B cell (primary cell): Measurements from ENCODE around the gene VIL1. TPM values are rescaled to one million over a fixed set of nuclear protein-coding genes. Genes with fewer than 3 reads are reported as not detected.

Experiments used
- ATAC-seq: fragments of 200-7000 bp; cut with Tn5 transposase; one replicate; pipeline ENCODE4 v1.10.0; 2021; ENCODE audit warnings: low read depth, mild to moderate bottlenecking, moderate number of reproducible peaks, moderate library complexity
- CTCF ChIA-PET: fragments of 350-600 bp; sonication (Branson Sonifier 250); formaldehyde crosslinking; loops from one replicate; lab custom pipeline; 2021; ENCODE audit warnings: antibody characterized with exemption, inconsistent platforms; lab: Charles Lee
- POLR2A ChIA-PET: fragments of 350-600 bp; sonication (Branson Sonifier 250); formaldehyde crosslinking; loops from one replicate; lab custom pipeline; 2021; ENCODE audit warnings: antibody characterized with exemption; lab: Charles Lee
- DNase-seq: peaks from one replicate; pipeline ENCODE4 v3.0.0; 2013
- H2AFZ ChIP-seq: 2 replicates; pipeline ENCODE4 v1.6.1; 2012; ENCODE audit warnings: mild to moderate bottlenecking, low read depth, low read length; ENCODE audit not compliant: insufficient read depth, poor library complexity, severe bottlenecking
- H3K27ac ChIP-seq, 2 donors: 1 replicate in 1 of 2; 2 replicates in 1 of 2; pipeline ENCODE4 v1.5.1; 2012 to 2013; ENCODE audit warnings: low read length in 2 of 2, mild to moderate bottlenecking in 2 of 2, moderate library complexity in 1 of 2
- H3K27me3 ChIP-seq, 4 experiments: fragments of 200-600 bp in 1 of 4; sonication (generic) in 1 of 4; replicated peaks in 1 of 4; 1 replicate in 2 of 4; 2 replicates in 2 of 4; pipeline versions ENCODE4 v1.6.1 to v1.7.0; 2013 to 2016; ENCODE audit warnings: low read length in 3 of 4, mild to moderate bottlenecking in 2 of 4, mixed read lengths in 1 of 4, moderate library complexity in 1 of 4; ENCODE audit not compliant: insufficient read depth in 4 of 4, control insufficient read depth in 3 of 4; ENCODE audit errors: control extremely low read depth in 1 of 4
- H3K36me3 ChIP-seq, 2 experiments: replicated peaks in 1 of 2; 1 replicate in 1 of 2; 2 replicates in 1 of 2; pipeline versions ENCODE4 v1.6.1 to v1.7.1; 2013; ENCODE audit warnings: low read length in 1 of 2; ENCODE audit not compliant: insufficient read depth in 2 of 2, control insufficient read depth in 1 of 2; ENCODE audit errors: control extremely low read depth in 1 of 2, extremely low read depth in 1 of 2
- H3K4me1 ChIP-seq, 2 donors: fragments of 200-600 bp in 1 of 2; sonication (generic) in 1 of 2; 1 replicate in 1 of 2; 2 replicates in 1 of 2; pipeline versions ENCODE4 v1.5.1 to v1.6.1; 2013 to 2017; ENCODE audit warnings: low read length in 2 of 2; ENCODE audit not compliant: control insufficient read depth in 2 of 2, insufficient read depth in 2 of 2
- H3K4me2 ChIP-seq: replicated peaks from 2 replicates; pipeline ENCODE3; 2012; ENCODE audit warnings: mild to moderate bottlenecking, low read depth, low read length; ENCODE audit not compliant: poor library complexity, severe bottlenecking
- H3K4me3 ChIP-seq, 5 experiments: fragments of 200-600 bp in 1 of 5; sonication (generic) in 1 of 5; 1 replicate in 3 of 5; 2 replicates in 2 of 5; pipeline versions ENCODE4 v1.5.1 to v1.7.0; 2011 to 2016; ENCODE audit warnings: low read length in 4 of 5, mild to moderate bottlenecking in 4 of 5, low read depth in 2 of 5, control low read depth in 1 of 5, moderate library complexity in 1 of 5; ENCODE audit not compliant: insufficient read depth in 1 of 5; ENCODE audit errors: control extremely low read depth in 1 of 5, extremely low read depth in 1 of 5
- H3K79me2 ChIP-seq: fragments of 200-600 bp; sonication (generic); one replicate; pipeline ENCODE4 v1.6.0; 2016; ENCODE audit warnings: low read length; ENCODE audit not compliant: control insufficient read depth, insufficient read depth
- H3K9ac ChIP-seq: fragments of 200-600 bp; sonication (generic); 2 replicates; pipeline ENCODE4 v1.6.1; 2017; ENCODE audit warnings: mild to moderate bottlenecking, low read length, moderate library complexity
- H3K9me3 ChIP-seq, 3 donors: one replicate each; pipeline versions ENCODE4 v1.6.1 to v1.7.1; 2013; ENCODE audit warnings: low read length in 2 of 3; ENCODE audit not compliant: control insufficient read depth in 2 of 3, insufficient read depth in 1 of 3; ENCODE audit errors: control extremely low read depth in 1 of 3
- H4K20me1 ChIP-seq: 2 replicates; pipeline ENCODE4 v1.6.0; 2012; ENCODE audit warnings: mild to moderate bottlenecking, low read length; ENCODE audit not compliant: insufficient read depth, control insufficient read depth, poor library complexity, severe bottlenecking
- H3K27ac Mint-ChIP-seq: one replicate; pipeline ENCODE4 v1.8.0; 2021; ENCODE audit warnings: mixed read lengths
- H3K27me3 Mint-ChIP-seq: one replicate; pipeline ENCODE4 v1.8.0; 2021; ENCODE audit warnings: mixed read lengths
- H3K4me1 Mint-ChIP-seq: one replicate; pipeline ENCODE4 v1.8.0; 2021; ENCODE audit warnings: mixed read lengths
- H3K4me3 Mint-ChIP-seq: one replicate; pipeline ENCODE4 v1.8.0; 2021; ENCODE audit warnings: mixed read lengths
- H3K9me3 Mint-ChIP-seq: one replicate; pipeline ENCODE4 v1.8.0; 2022; ENCODE audit warnings: mixed read lengths; ENCODE audit not compliant: insufficient read depth
- EZH2 ChIP-seq: IDR thresholded peaks from 2 replicates; pipeline ENCODE4 v1.6.1; 2012; ENCODE audit warnings: borderline replicate concordance, low read depth, mild to moderate bottlenecking, moderate library complexity, low read length; ENCODE audit not compliant: insufficient read depth, poor library complexity, severe bottlenecking
- WGBS: methylation state at CpG from one replicate; pipeline ENCODE4 v1.1.5; 2013; ENCODE audit warnings: missing lambda C conversion rate; ENCODE audit not compliant: insufficient coverage; 5-methylcytosine and 5-hydroxymethylcytosine counted together
- intact Hi-C: fragments of 100-400 bp; cut with micrococcal nuclease; formaldehyde crosslinking; loops from one replicate; pipeline ENCODE4 v1.10.0; 2022
- polyA plus RNA-seq: library from polyadenylated mRNA; depleted of rRNA; stranded (reverse); fragments of >200 nt; gene quantifications from 2 replicates; pipeline ENCODE4 v1.2.3, GENCODE V29; 2012
- total RNA-seq, 2 donors: library from RNA; stranded (reverse); fragments of 120-200 nt in 1 of 2; gene quantifications; 1 replicate in 1 of 2; 2 replicates in 1 of 2; pipeline versions ENCODE4 v1.2.3 to v1.2.4, GENCODE V29; 2013 to 2022
- TF ChIP-seq, protein P1 (sequence below): fragments of 200-600 bp; IDR thresholded peaks from one replicate; pipeline ENCODE4 v1.8.0; 2022; ENCODE audit warnings: antibody characterized with exemption, mild to moderate bottlenecking

VIL1 gene
- total and polyA plus RNA-seq, 2 donors (not counting 1 experiment from before 2014, with no cell fraction given): not detected

DNA sequence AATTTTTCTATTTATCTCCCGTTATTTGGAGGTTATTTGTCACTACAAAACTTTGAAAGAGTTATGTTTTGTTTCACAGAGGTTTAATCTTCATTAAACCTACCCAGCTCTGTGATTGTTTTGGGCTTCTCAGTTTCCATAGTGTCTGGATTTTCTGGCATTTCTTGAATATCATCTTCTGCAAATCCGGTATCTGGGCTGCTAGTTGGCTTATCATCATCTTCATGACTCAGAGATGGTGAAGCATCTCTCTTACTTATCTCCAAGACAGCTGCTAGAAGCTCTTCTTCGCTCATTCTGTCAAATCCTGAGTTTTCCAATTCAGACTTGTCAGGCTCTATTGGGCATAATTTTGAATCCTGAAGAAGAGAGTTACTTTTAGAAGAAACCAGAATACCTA lies 55.6 kb downstream of the VIL1 start:
- intact Hi-C loops: no loop called here
- no peaks in the 10 kb centered on the region for H3K9me3 ChIP-seq
- H2AFZ ChIP-seq: no peak overlapping the region
- no peak for ATAC-seq
- H3K27me3 Mint-ChIP-seq: no peaks in the 10 kb centered on the region
- H4K20me1 ChIP-seq: no peaks in the 10 kb centered on the region
- H3K4me3 Mint-ChIP-seq: no peak overlapping the region
- no peak overlapping the region for H3K4me2 ChIP-seq
- H3K27ac Mint-ChIP-seq: no peak overlapping the region
- no peaks in the 10 kb centered on the region for H3K79me2 ChIP-seq
- ChIA-PET CTCF (interaction anchor here (1.2 kb wide), 1 partner anchor 11 kb away, joined by 3 read pairs; no protein-coding TSS in a partner anchor), POLR2A (no interaction called here)
- no peaks in the 10 kb centered on the region for H3K27me3 ChIP-seq
- no peak overlapping the region for H3K9ac ChIP-seq
- H3K4me3 ChIP-seq: no peak overlapping the region
- H3K27ac ChIP-seq: no peak overlapping the region
- no peaks in the 10 kb centered on the region for H3K9me3 Mint-ChIP-seq
- peaks cover 13 to 16% of the 10 kb centered on the region in 2 experiments for H3K36me3 ChIP-seq
- TF ChIP-seq, protein P1, sequence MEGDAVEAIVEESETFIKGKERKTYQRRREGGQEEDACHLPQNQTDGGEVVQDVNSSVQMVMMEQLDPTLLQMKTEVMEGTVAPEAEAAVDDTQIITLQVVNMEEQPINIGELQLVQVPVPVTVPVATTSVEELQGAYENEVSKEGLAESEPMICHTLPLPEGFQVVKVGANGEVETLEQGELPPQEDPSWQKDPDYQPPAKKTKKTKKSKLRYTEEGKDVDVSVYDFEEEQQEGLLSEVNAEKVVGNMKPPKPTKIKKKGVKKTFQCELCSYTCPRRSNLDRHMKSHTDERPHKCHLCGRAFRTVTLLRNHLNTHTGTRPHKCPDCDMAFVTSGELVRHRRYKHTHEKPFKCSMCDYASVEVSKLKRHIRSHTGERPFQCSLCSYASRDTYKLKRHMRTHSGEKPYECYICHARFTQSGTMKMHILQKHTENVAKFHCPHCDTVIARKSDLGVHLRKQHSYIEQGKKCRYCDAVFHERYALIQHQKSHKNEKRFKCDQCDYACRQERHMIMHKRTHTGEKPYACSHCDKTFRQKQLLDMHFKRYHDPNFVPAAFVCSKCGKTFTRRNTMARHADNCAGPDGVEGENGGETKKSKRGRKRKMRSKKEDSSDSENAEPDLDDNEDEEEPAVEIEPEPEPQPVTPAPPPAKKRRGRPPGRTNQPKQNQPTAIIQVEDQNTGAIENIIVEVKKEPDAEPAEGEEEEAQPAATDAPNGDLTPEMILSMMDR: no peak
- no peak for TF ChIP-seq EZH2
- peaks cover 34% of the 10 kb centered on the region for H3K4me1 Mint-ChIP-seq
- H3K4me1 ChIP-seq: peaks cover 26 to 28% of the 10 kb centered on the region in 2 donors
- 100% methylated on average over 1 of the region's 3 CpGs for WGBS
- no peak for DNase-seq

DNA sequence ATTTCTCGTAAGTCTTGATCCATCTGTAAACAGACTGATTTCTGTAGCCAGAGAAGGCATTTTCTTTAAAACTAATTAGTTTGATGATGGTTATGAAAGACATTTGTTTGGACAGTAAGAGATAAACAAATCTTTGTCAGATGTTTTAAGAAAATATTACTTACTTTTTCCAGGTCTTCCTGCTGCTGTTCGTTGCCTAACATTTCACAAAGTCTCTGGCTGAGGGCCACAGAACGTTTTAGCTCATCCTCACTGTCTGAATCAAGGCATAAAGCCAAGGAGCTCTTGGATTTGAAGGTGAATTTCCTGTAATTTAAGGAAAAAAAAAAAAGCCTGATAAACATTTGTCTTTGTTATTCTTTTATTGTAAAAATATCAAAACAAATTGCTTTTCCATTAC lies 57.8 kb downstream of the VIL1 start:
- Histone ChIP-seq H3K9ac (no peak overlapping the region), H3K79me2 (no peaks in the 10 kb centered on the region), H4K20me1 (no peaks in the 10 kb centered on the region), H3K4me3 (no peak overlapping the region), H3K4me1 (peaks cover 8 to 9% of the 10 kb centered on the region in 2 donors), H3K27me3 (no peaks in the 10 kb centered on the region), H3K4me2 (no peak overlapping the region), H3K9me3 (no peaks in the 10 kb centered on the region), H2AFZ (no peak overlapping the region), H3K36me3 (peaks cover 19 to 28% of the 10 kb centered on the region in 2 experiments), H3K27ac (no peak overlapping the region)
- intact Hi-C loops: no loop called here
- TF ChIP-seq, protein P1: no peak
- ChIA-PET POLR2A (no interaction called here), CTCF (no interaction called here)
- 100% methylated on average over 1 of the region's 3 CpGs for WGBS
- DNase-seq (no peak), ATAC-seq (no peak)
- no peak overlapping the region for H3K4me3 Mint-ChIP-seq
- no peaks in the 10 kb centered on the region for H3K9me3 Mint-ChIP-seq
- H3K27me3 Mint-ChIP-seq: no peaks in the 10 kb centered on the region
- H3K27ac Mint-ChIP-seq: no peak overlapping the region
- H3K4me1 Mint-ChIP-seq: peaks cover 17% of the 10 kb centered on the region
